Transverse colon (tissue), 3 donors: ENCODE measurements around the gene REX1BD.

ENCODE experiments used
- POLR2A ChIP-seq: fragments of 450-650 bp; IDR thresholded peaks from one replicate; pipeline ENCODE4 v1.6.1; 2016; ENCODE audit warnings: antibody characterized with exemption, mild to moderate bottlenecking, moderate library complexity
- TF ChIP-seq, protein P1 (sequence below), 5 experiments: fragments of 200-600 bp in 3 of 5; fragments of 450-650 bp in 2 of 5; sonication (generic) in 3 of 5; IDR thresholded peaks; 1 replicate in 2 of 5; 2 replicates in 3 of 5; pipeline ENCODE4 v1.5.1; 2016 to 2017; ENCODE audit warnings: antibody characterized with exemption in 5 of 5, inconsistent platforms in 3 of 5, mild to moderate bottlenecking in 2 of 5, moderate library complexity in 1 of 5

DNA sequence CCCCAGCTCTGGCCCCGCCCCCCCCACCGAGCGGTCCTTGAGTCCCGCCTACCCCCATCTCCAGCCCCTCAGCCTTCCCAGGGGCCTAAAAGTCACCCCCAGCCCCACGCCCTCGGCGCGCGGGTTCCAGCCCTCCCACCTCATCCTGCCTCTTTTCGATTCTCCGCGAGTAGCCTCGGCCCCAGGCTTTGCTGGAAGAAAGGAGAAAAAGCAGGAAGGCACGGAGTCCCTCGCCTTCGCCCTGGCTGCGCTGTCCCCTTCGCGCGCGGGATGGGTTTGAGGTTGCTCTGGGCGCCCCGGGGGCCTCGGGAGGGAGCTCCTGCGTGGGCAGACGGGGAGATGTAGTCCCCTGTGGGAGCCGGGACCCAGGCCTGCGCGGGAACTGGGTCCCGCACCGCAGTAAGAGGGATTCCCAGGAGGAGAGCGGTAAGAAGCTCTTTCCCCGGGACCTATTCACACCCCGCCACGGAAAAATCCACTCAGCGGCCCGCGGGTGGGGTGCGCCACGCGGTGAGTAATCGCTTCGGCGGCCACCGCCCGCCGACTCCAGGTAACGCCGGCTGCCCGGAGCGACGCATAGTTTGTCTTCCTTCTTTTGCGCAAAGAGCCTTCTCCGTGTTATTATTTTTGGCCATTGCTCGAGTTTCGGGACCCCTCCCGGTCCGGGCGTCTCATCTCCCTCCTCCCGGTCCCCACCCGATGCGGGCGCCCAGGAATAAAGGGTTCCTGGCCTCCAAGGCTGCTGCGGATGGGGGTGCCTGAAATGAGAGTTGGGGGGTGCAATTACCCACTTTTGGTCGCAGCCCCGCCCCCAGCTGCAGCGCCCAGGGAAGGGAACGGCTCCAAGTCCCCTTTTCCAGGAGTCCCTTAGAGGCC lies 18.9 kb downstream of the REX1BD start:
- TF ChIP-seq, protein P1, sequence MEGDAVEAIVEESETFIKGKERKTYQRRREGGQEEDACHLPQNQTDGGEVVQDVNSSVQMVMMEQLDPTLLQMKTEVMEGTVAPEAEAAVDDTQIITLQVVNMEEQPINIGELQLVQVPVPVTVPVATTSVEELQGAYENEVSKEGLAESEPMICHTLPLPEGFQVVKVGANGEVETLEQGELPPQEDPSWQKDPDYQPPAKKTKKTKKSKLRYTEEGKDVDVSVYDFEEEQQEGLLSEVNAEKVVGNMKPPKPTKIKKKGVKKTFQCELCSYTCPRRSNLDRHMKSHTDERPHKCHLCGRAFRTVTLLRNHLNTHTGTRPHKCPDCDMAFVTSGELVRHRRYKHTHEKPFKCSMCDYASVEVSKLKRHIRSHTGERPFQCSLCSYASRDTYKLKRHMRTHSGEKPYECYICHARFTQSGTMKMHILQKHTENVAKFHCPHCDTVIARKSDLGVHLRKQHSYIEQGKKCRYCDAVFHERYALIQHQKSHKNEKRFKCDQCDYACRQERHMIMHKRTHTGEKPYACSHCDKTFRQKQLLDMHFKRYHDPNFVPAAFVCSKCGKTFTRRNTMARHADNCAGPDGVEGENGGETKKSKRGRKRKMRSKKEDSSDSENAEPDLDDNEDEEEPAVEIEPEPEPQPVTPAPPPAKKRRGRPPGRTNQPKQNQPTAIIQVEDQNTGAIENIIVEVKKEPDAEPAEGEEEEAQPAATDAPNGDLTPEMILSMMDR (IDR thresholded peaks at IDR 0.05) = no peak
- TF ChIP-seq POLR2A = no peak
